Activated CD8-positive, alpha-beta memory T cell treated with anti-CD3 and anti-CD28 coated beads, Interleukin-2, amount 10 ng/mL, durations not matched to agents 7 days and 5 days (primary cell): ENCODE results near the gene TMF1. TPM values are rescaled to one million over a fixed set of nuclear protein-coding genes. Genes with fewer than 3 reads are reported as not detected.

Experiments
- ATAC-seq: fragments of 150-1000 bp; cut with Tn5 transposase; one replicate; pipeline ENCODE4 v1.10.0; 2021; ENCODE audit warnings: moderate library complexity
- CTCF ChIA-PET: fragments of 350-600 bp; sonication (Branson Sonifier 250); formaldehyde crosslinking; loops from one replicate; lab custom pipeline; 2021; ENCODE audit warnings: antibody characterized with exemption; lab: Charles Lee
- DNase-seq: peaks from one replicate; pipeline ENCODE4 v3.0.0-alpha.2; 2020
- H3K27ac Mint-ChIP-seq: one replicate; pipeline ENCODE4 v1.8.0; 2021; ENCODE audit warnings: mild to moderate bottlenecking, mixed read lengths
- H3K27me3 Mint-ChIP-seq: one replicate; pipeline ENCODE4 v1.8.0; 2021; ENCODE audit warnings: mixed read lengths
- H3K36me3 Mint-ChIP-seq: one replicate; pipeline ENCODE4 v1.8.0; 2021; ENCODE audit warnings: mild to moderate bottlenecking, mixed read lengths
- H3K4me1 Mint-ChIP-seq: one replicate; pipeline ENCODE4 v1.8.0; 2021; ENCODE audit warnings: mixed read lengths
- H3K4me3 Mint-ChIP-seq: one replicate; pipeline ENCODE4 v1.8.0; 2021; ENCODE audit warnings: mild to moderate bottlenecking, moderate library complexity, mixed read lengths
- H3K9me3 Mint-ChIP-seq: one replicate; pipeline ENCODE4 v1.8.0; 2022; ENCODE audit warnings: low read depth, mixed read lengths
- total RNA-seq, 2 experiments: library from RNA; stranded (reverse); gene quantifications; one replicate each; pipeline ENCODE4 v1.2.3, GENCODE V29; 2021

The TMF1 gene
- total RNA-seq, result 10 to 100 TPM; 47.5 to 49.5 TPM

GRCh38 chr3:69051756-69052471 is at the start of gene TMF1:
TSS of gene TMF1 (minus strand) at chr3:69052333. CDS start at chr3:69052086, 247 bp downstream.
- peaks cover 46% of the 10 kb centered on the region for H3K36me3 Mint-ChIP-seq
- peak within 1 kb of the TSS; percentile 95 for H3K27ac Mint-ChIP-seq
- H3K4me3 Mint-ChIP-seq, result peak within 1 kb of the TSS; percentile 94
- H3K4me1 Mint-ChIP-seq, result peaks cover 49% of the 10 kb centered on the region
- no peaks in the 10 kb centered on the region for H3K27me3 Mint-ChIP-seq
- H3K9me3 Mint-ChIP-seq, result no peaks in the 10 kb centered on the region
- CTCF ChIA-PET, result interaction anchor here (1.1 to 4.8 kb wide), 9 partner anchors 9 to 254 kb away, joined by 4 to 49 read pairs (median 7); partner anchors contain the start of gene ARL6IP5
- peak; percentile 99 for DNase-seq
- ATAC-seq, result peak; percentile 95

GRCh38 chr3:69099576-69099975 is 47.4 kb upstream of the TMF1 start:
- ATAC-seq (no peak), DNase-seq (no peak)
- CTCF ChIA-PET, result interaction anchor here (1.1 kb wide), 1 partner anchor 207 kb away, joined by 3 read pairs; no protein-coding TSS in a partner anchor
- Mint-ChIP-seq H3K36me3 (peaks cover 69% of the 10 kb centered on the region), H3K4me3 (no peak overlapping the region), H3K27me3 (no peaks in the 10 kb centered on the region), H3K9me3 (no peaks in the 10 kb centered on the region), H3K27ac (no peak overlapping the region), H3K4me1 (peaks cover 73% of the 10 kb centered on the region)

GRCh38 chr3:69097407-69098086 is 45.4 kb upstream of the TMF1 start:
- DNase-seq (no peak), ATAC-seq (no peak)
- CTCF ChIA-PET, result no interaction called here
- no peaks in the 10 kb centered on the region for H3K27me3 Mint-ChIP-seq
- peak overlapping the region; percentile 59 for H3K27ac Mint-ChIP-seq
- no peaks in the 10 kb centered on the region for H3K9me3 Mint-ChIP-seq
- H3K4me1 Mint-ChIP-seq, result peaks cover 76% of the 10 kb centered on the region
- peaks cover 66% of the 10 kb centered on the region for H3K36me3 Mint-ChIP-seq
- H3K4me3 Mint-ChIP-seq, result no peak overlapping the region

- Mint-ChIP-seq H3K36me3 (peaks cover 65% of the 10 kb centered on the region), H3K27me3 (no peaks in the 10 kb centered on the region), H3K9me3 (no peaks in the 10 kb centered on the region), H3K4me3 (no peak overlapping the region), H3K4me1 (peaks cover 76% of the 10 kb centered on the region), H3K27ac (peak overlapping the region; percentile 74)
- DNase-seq (no peak), ATAC-seq (no peak)
- CTCF ChIA-PET, result interaction anchor here (1.0 to 1.1 kb wide), 2 partner anchors 10 to 17 kb away, joined by 3 to 5 read pairs; no protein-coding TSS in a partner anchor
Measured at GRCh38 chr3:69096299-69096698, 44.2 kb upstream of the TMF1 start.

GRCh38 chr3:69095636-69096035 is 43.5 kb upstream of the TMF1 start:
- no peaks in the 10 kb centered on the region for H3K27me3 Mint-ChIP-seq
- H3K36me3 Mint-ChIP-seq, result peaks cover 62% of the 10 kb centered on the region
- peak overlapping the region; percentile 68 for H3K4me3 Mint-ChIP-seq
- ATAC-seq (peak; percentile 23), DNase-seq (peak; percentile 50)
- peaks cover 77% of the 10 kb centered on the region for H3K4me1 Mint-ChIP-seq
- H3K9me3 Mint-ChIP-seq, result no peaks in the 10 kb centered on the region
- CTCF ChIA-PET, result interaction anchor here (1.0 to 2.9 kb wide), 3 partner anchors 10 to 25 kb away, joined by 3 to 12 read pairs (median 5); no protein-coding TSS in a partner anchor
- H3K27ac Mint-ChIP-seq, result peak overlapping the region; percentile 74

- Mint-ChIP-seq H3K36me3 (peaks cover 66% of the 10 kb centered on the region), H3K4me1 (peaks cover 80% of the 10 kb centered on the region), H3K9me3 (no peaks in the 10 kb centered on the region), H3K27ac (peak overlapping the region; percentile 93), H3K4me3 (peak overlapping the region; percentile 68), H3K27me3 (no peaks in the 10 kb centered on the region)
- no peak for DNase-seq
- peak; percentile 9 for ATAC-seq
- CTCF ChIA-PET, result interaction anchor here (0.7 to 2.9 kb wide), 6 partner anchors 12 to 50 kb away, joined by 3 to 12 read pairs (median 4); partner anchors contain the start of gene TMF1
Measured at GRCh38 chr3:69094467-69095205, 42.5 kb upstream of the TMF1 start.

GRCh38 chr3:69092030-69092516 is 39.9 kb upstream of the TMF1 start:
- DNase-seq (peak; percentile 68), ATAC-seq (peak; percentile 74)
- CTCF ChIA-PET, result interaction anchor here (1.2 to 2.8 kb wide), 5 partner anchors 10 to 70 kb away, joined by 3 to 10 read pairs (median 6); partner anchors contain the start of gene TMF1
- Mint-ChIP-seq H3K36me3 (peaks cover 75% of the 10 kb centered on the region), H3K27me3 (no peaks in the 10 kb centered on the region), H3K4me1 (peaks cover 84% of the 10 kb centered on the region), H3K27ac (peak overlapping the region; percentile 93), H3K4me3 (peak overlapping the region; percentile 68), H3K9me3 (no peaks in the 10 kb centered on the region)

- no peaks in the 10 kb centered on the region for H3K27me3 Mint-ChIP-seq
- CTCF ChIA-PET, result interaction anchor here (1.2 to 2.8 kb wide), 5 partner anchors 10 to 70 kb away, joined by 3 to 10 read pairs (median 6); partner anchors contain the start of gene TMF1
- peak overlapping the region; percentile 68 for H3K4me3 Mint-ChIP-seq
- H3K36me3 Mint-ChIP-seq, result peaks cover 76% of the 10 kb centered on the region
- peaks cover 80% of the 10 kb centered on the region for H3K4me1 Mint-ChIP-seq
- ATAC-seq (peak; percentile 5), DNase-seq (no peak)
- H3K27ac Mint-ChIP-seq, result peak overlapping the region; percentile 93
- H3K9me3 Mint-ChIP-seq, result no peaks in the 10 kb centered on the region
Measured at GRCh38 chr3:69091389-69092029, 39.4 kb upstream of the TMF1 start.

- peak overlapping the region; percentile 80 for H3K27ac Mint-ChIP-seq
- CTCF ChIA-PET, result interaction anchor here (1.2 to 8.8 kb wide), 6 partner anchors 26 to 44 kb away, joined by 3 to 49 read pairs (median 4); partner anchors contain the start of gene TMF1
- H3K4me3 Mint-ChIP-seq, result peak overlapping the region; percentile 97
- H3K9me3 Mint-ChIP-seq, result no peaks in the 10 kb centered on the region
- DNase-seq (no peak), ATAC-seq (no peak)
- H3K27me3 Mint-ChIP-seq, result no peaks in the 10 kb centered on the region
- H3K36me3 Mint-ChIP-seq, result peaks cover 74% of the 10 kb centered on the region
- peaks cover 67% of the 10 kb centered on the region for H3K4me1 Mint-ChIP-seq
Measured at GRCh38 chr3:69090021-69090420, 37.9 kb upstream of the TMF1 start.

GRCh38 chr3:69088063-69088462 is 35.9 kb upstream of the TMF1 start:
- peak overlapping the region; percentile 83 for H3K27ac Mint-ChIP-seq
- DNase-seq (no peak), ATAC-seq (no peak)
- H3K36me3 Mint-ChIP-seq, result peaks cover 59% of the 10 kb centered on the region
- CTCF ChIA-PET, result interaction anchor here (1.0 to 8.8 kb wide), 3 partner anchors 31 to 40 kb away, joined by 3 to 49 read pairs (median 5); partner anchors contain the start of gene TMF1
- no peaks in the 10 kb centered on the region for H3K27me3 Mint-ChIP-seq
- peaks cover 63% of the 10 kb centered on the region for H3K4me1 Mint-ChIP-seq
- no peaks in the 10 kb centered on the region for H3K9me3 Mint-ChIP-seq
- peak overlapping the region; percentile 97 for H3K4me3 Mint-ChIP-seq

- ATAC-seq, result no peak
- H3K27me3 Mint-ChIP-seq, result no peaks in the 10 kb centered on the region
- peaks cover 62% of the 10 kb centered on the region for H3K4me1 Mint-ChIP-seq
- H3K36me3 Mint-ChIP-seq, result peaks cover 53% of the 10 kb centered on the region
- DNase-seq, result no peak
- peak overlapping the region; percentile 97 for H3K4me3 Mint-ChIP-seq
- peak overlapping the region; percentile 81 for H3K27ac Mint-ChIP-seq
- H3K9me3 Mint-ChIP-seq, result no peaks in the 10 kb centered on the region
- CTCF ChIA-PET, result interaction anchor here (1.0 to 8.8 kb wide), 5 partner anchors 12 to 40 kb away, joined by 3 to 49 read pairs (median 4); partner anchors contain the start of gene TMF1
Measured at GRCh38 chr3:69087030-69087791, 35.1 kb upstream of the TMF1 start.
